Choroid plexus epithelial cell (primary cell): Measurements from ENCODE around the gene SMYD4.

ENCODE experiments used
- DNase-seq: peaks from one replicate; pipeline ENCODE4 v3.0.0-alpha.2; 2010; ENCODE audit warnings: low read depth
- H3K4me3 ChIP-seq: 2 replicates; pipeline ENCODE4 v1.5.1; 2011; ENCODE audit warnings: low read depth, mild to moderate bottlenecking, control low read depth, low read length, moderate library complexity
- TF ChIP-seq, protein P1 (sequence below): conservative IDR thresholded peaks from 2 replicates; pipeline ENCODE4 v1.5.1; 2011; ENCODE audit warnings: low read depth, mild to moderate bottlenecking, control low read depth, inconsistent platforms, low read length, moderate library complexity

Gene SMYD4

DNA sequence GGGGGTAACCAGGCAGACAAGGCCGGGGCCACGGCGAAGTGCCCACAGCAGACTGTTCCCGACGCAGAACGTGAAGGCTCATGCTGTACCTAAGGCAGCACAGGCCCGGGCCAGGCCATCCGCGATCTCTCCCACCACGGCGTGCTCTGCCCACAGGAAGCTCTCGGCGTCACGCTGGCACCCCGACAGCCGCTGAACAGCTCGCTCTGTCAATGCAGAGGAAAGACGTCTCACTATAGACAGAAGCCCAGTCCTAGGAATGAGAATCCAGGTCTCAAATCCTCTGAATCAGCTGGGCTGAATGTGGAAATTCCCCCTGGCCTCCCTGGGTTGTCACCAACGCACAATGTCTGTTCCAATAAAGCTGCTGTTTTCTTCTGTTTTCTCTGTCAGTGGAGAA is 46.4 kb downstream of the SMYD4 start:
- DNase-seq = no peak
- H3K4me3 ChIP-seq = no peak overlapping the region

DNA sequence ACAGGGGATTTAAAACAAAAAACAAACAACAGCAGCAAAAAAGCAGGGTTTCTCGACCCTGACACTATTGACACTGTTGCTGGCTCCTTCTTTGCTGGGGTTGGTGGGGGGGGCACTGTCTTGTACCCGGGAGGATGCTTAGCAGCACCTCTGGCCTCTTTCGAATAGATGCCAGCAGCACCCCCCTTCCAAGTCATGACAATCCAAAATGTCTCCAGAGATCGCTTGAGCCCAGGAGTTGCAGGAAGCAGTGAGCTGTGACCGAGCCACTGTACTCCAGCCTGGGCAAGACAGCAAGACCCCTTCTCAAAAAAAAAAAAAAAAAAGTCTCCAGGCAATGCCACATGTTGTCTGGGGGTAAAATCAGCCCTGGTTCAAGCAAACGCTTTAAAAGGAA is 47.5 kb downstream of the SMYD4 start:
- TF ChIP-seq, protein P1, sequence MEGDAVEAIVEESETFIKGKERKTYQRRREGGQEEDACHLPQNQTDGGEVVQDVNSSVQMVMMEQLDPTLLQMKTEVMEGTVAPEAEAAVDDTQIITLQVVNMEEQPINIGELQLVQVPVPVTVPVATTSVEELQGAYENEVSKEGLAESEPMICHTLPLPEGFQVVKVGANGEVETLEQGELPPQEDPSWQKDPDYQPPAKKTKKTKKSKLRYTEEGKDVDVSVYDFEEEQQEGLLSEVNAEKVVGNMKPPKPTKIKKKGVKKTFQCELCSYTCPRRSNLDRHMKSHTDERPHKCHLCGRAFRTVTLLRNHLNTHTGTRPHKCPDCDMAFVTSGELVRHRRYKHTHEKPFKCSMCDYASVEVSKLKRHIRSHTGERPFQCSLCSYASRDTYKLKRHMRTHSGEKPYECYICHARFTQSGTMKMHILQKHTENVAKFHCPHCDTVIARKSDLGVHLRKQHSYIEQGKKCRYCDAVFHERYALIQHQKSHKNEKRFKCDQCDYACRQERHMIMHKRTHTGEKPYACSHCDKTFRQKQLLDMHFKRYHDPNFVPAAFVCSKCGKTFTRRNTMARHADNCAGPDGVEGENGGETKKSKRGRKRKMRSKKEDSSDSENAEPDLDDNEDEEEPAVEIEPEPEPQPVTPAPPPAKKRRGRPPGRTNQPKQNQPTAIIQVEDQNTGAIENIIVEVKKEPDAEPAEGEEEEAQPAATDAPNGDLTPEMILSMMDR = no peak
- no peak for DNase-seq
- H3K4me3 ChIP-seq = no peak overlapping the region

More for the DNA sequence above, 46.4 kb downstream of the SMYD4 start:
- TF ChIP-seq, protein P1 = no peak

DNA sequence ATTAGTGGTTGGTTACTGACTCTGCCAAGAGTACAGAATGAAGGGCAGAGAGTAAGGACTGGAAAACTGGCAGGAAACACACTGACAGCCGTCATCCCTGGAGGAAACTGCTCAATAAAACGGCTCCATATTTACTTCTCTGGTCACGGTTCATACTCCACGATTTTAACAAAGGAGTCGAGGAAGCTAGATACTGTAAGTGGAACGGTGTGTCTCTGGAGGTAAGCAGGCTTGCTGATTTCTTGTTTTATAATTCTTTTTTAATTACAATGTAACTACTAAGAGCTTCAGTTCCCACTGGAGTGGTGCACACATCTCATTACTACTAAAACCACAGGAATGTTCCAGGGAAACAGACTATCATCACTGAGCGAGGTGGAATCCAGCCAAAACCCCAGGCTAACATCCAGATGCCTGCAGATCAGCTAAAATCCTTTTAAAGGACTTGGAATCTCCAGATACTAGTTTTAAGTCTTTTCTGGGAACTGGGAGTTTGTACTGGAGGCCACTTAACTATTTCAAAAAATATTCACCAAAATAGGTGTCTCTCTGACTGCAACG is 50.1 kb downstream of the SMYD4 start:
- H3K4me3 ChIP-seq = no peak overlapping the region
- TF ChIP-seq, protein P1 = no peak
- DNase-seq = peak; percentile 98

DNA sequence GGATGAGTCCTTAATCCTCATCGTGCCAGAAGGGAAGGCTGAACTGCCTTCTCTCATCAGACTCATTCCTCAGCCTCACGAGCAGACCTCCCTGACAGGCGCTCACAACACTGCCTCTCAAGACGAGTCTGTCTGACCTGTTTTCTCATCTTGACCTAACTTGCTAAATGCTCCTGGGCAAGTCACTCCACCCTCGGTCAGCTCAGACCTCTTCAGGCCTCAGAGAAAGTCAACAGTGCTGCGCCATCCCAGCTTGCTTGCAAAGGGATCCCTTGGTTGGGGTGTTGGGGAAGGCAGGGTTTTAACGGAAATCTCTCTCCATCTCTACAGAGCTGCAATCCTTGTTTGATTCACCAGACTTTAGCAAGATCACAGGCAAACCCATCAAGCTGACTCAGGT is 52.8 kb downstream of the SMYD4 start:
- H3K4me3 ChIP-seq = no peak overlapping the region
- TF ChIP-seq, protein P1 = no peak
- no peak for DNase-seq

DNA sequence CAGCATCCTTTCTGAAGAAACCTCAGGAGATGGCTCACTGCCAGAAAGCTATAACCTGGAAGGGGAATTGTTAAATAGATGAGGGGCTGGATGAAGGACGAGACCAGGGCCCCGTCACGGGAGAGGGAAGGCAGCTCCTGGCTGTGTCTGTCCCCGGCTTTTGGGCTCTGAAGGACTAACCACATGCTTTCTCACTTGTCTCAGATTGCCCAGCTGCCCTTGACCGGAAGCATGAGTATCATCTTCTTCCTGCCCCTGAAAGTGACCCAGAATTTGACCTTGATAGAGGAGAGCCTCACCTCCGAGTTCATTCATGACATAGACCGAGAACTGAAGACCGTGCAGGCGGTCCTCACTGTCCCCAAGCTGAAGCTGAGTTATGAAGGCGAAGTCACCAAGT is 53.4 kb downstream of the SMYD4 start:
- no peak for DNase-seq
- H3K4me3 ChIP-seq = no peak overlapping the region
- TF ChIP-seq, protein P1 = no peak

DNA sequence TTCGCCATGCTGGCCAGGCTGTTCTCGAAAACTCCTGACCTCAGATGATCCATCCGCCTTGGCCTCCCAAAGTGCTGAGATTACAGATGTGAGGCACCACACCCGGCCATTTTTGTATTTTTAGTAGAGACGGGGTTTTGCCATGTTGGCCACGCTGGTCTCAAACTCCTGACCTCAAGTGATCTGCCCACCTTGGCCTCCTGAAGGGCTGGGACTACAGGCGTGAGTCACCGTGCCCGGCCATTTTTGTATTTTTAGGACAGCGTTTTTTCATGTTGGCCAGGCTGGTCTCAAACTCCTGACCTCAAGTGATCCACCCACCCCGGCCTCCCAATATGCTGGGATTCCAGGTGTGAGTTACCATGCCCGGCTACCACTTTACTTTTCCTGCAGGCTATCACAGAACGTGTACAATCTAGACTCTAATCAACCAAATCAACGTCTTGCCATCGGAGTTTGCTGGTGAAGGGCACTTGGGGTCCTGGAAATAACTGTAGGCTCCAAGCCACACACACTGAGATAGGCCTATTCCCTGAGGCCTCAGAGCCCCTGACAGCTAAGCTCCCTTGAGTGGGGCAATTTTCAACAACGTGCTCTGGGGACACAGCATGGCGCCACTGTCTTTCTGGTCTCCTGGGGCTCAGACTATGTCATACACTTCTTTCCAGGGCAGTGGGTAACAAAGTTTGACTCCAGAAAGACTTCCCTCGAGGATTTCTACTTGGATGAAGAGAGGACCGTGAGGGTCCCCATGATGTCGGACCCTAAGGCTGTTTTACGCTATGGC is 55.1 kb downstream of the SMYD4 start:
- no peak overlapping the region for H3K4me3 ChIP-seq
- DNase-seq = no peak
- TF ChIP-seq, protein P1 = no peak
